Right lobe of liver (tissue), 6 donors: ENCODE data around the gene NTM. TPM values are rescaled to one million over a fixed set of nuclear protein-coding genes. Genes with fewer than 3 reads are reported as not detected.

Experiments used
- ATAC-seq, 4 donors: fragments of 200-7000 bp; cut with Tn5 transposase; one replicate each; pipeline ENCODE4 v1.9.1; 2020; ENCODE audit warnings: mild to moderate bottlenecking in 4 of 4, moderate library complexity in 4 of 4
- DNase-seq, 3 donors: peaks; one replicate each; pipeline ENCODE4 v3.0.0-alpha.2; 2020
- H3K27ac ChIP-seq, 3 donors: fragments of 200-600 bp; one replicate each; pipeline ENCODE4 v1.8.0; 2022
- H3K27me3 ChIP-seq, 2 donors: fragments of 200-600 bp; one replicate each; pipeline ENCODE4 v1.8.0; 2022
- H3K36me3 ChIP-seq, 4 donors: fragments of 200-600 bp; sonication (generic) in 1 of 4; one replicate each; pipeline versions ENCODE4 v1.5.1 to v1.8.0; 2017 to 2022; ENCODE audit warnings: control low read depth in 1 of 4
- H3K4me1 ChIP-seq, 4 donors: fragments of 200-600 bp; sonication (generic) in 1 of 4; one replicate each; pipeline versions ENCODE4 v1.5.1 to v1.8.0; 2017 to 2022; ENCODE audit warnings: control low read depth in 1 of 4
- H3K4me3 ChIP-seq, 3 donors: fragments of 200-600 bp; one replicate each; pipeline ENCODE4 v1.8.0; 2022
- H3K9me3 ChIP-seq, 4 donors: fragments of 200-600 bp; sonication (generic) in 1 of 4; one replicate each; pipeline versions ENCODE4 v1.5.1 to v1.8.0; 2017 to 2022; ENCODE audit warnings: control low read depth in 1 of 4
- POLR2A ChIP-seq: fragments of 450-650 bp; IDR thresholded peaks from one replicate; pipeline ENCODE4 v1.6.1; 2017; ENCODE audit warnings: antibody characterized with exemption, mild to moderate bottlenecking
- WGBS: methylation state at CpG from one replicate; pipeline ENCODE4 v1.1.6; 2018; ENCODE audit warnings: low coverage, low lambda C conversion rate; ENCODE audit not compliant: insufficient coverage; ENCODE audit errors: missing lambda C conversion rate; 5-methylcytosine and 5-hydroxymethylcytosine counted together
- intact Hi-C, 2 donors: fragments of 100-400 bp; cut with DNase I; formaldehyde crosslinking; loops; one replicate each; pipeline versions ENCODE4 v1.11.2 to v1.14.1; 2022
- total RNA-seq, 6 experiments: library from RNA; depleted of rRNA in 2 of 6; stranded (reverse); fragments of >200 nt in 2 of 6; fragmentation: NEBNext Ultra II Directional in 3 of 6; extraction: Animal tissue kit (Norgen Biotek cat#: 25700) in 3 of 6; gene quantifications; one replicate each; pipeline versions ENCODE4 v1.1.0 to v1.2.4, GENCODE V29; 2016 to 2023
- TF ChIP-seq, protein P1 (sequence below), 4 donors: fragments of 200-600 bp in 3 of 4; fragments of 450-650 bp in 1 of 4; IDR thresholded peaks; one replicate each; pipeline versions ENCODE4 v1.5.1 to v1.8.0; 2016 to 2022; ENCODE audit warnings: antibody characterized with exemption in 4 of 4, mild to moderate bottlenecking in 2 of 4
- donor health status: DM: no; HTN: yes; CAD: no.
- donor health status: DM: no; HTN: no; CAD: no.
- donor health status: DM: no; HTN: no; CAD: no.
- donor health status: DM: no; HTN: yes; CAD: no.
- donor health status: DM: no; HTN: yes; CAD: no.

NTM gene
- total RNA-seq, 6 experiments from 2014 or later, result 0.35 TPM; not detected in 5

DNA sequence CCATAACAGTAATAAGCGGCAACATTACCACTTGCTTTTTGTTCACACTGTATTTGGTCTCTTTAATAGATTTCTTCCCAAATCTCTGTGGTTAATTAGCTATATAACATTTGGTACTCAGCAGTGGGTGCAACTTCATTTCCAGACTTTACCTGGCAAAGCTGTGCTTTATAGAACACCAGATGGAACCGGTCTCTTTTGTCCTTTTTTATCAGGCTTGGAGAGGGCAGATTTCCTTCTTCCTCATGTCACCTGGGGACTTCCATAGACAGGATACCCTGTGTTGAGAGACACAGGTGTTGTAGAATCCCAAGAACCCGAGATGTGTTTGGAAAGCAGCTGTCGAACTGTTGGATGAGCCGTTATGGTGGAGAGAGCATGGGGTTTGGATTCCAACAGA lies 393.7 kb downstream of the NTM start:
- H3K9me3 ChIP-seq, result no peaks in the 10 kb centered on the region
- WGBS, result 58% methylated on average over 5 of the region's 5 CpGs
- H3K4me3 ChIP-seq, result no peak overlapping the region
- DNase-seq (no peak), ATAC-seq (no peak)
- H3K4me1 ChIP-seq, result no peaks in the 10 kb centered on the region
- no peaks in the 10 kb centered on the region for H3K36me3 ChIP-seq
- H3K27me3 ChIP-seq, result no peaks in the 10 kb centered on the region
- intact Hi-C loops, result no loop called here
- TF ChIP-seq, protein P1, sequence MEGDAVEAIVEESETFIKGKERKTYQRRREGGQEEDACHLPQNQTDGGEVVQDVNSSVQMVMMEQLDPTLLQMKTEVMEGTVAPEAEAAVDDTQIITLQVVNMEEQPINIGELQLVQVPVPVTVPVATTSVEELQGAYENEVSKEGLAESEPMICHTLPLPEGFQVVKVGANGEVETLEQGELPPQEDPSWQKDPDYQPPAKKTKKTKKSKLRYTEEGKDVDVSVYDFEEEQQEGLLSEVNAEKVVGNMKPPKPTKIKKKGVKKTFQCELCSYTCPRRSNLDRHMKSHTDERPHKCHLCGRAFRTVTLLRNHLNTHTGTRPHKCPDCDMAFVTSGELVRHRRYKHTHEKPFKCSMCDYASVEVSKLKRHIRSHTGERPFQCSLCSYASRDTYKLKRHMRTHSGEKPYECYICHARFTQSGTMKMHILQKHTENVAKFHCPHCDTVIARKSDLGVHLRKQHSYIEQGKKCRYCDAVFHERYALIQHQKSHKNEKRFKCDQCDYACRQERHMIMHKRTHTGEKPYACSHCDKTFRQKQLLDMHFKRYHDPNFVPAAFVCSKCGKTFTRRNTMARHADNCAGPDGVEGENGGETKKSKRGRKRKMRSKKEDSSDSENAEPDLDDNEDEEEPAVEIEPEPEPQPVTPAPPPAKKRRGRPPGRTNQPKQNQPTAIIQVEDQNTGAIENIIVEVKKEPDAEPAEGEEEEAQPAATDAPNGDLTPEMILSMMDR (IDR thresholded peaks at IDR 0.05), result no peak
- no peak for TF ChIP-seq POLR2A
- H3K27ac ChIP-seq, result no peak overlapping the region

DNA sequence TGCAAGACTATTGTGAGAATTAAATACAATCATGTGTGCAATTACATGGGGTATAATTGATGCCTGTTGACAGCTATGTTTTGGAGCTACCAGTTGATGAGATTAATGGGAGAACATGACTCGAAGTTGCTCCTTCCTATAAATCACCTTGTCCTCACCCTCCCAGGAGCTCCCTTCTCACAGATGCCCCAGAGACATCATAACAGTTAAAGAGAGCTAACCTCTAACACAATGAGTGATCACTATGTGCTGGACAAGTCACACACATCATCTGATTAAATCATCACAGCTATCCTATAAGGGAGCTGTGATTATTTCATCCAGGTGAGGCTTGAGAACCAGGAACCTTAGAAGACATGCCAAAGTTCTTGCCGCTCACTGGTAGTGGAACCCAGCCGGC lies 394.2 kb downstream of the NTM start:
- no peak for DNase-seq
- no peak for ATAC-seq
- WGBS, result 50% methylated on average over 1 of the region's 3 CpGs
- no peak overlapping the region for H3K27ac ChIP-seq
- no peaks in the 10 kb centered on the region for H3K9me3 ChIP-seq
- TF ChIP-seq POLR2A, result no peak
- TF ChIP-seq, protein P1 (IDR thresholded peaks at IDR 0.05), result no peak
- H3K36me3 ChIP-seq, result no peaks in the 10 kb centered on the region
- no peaks in the 10 kb centered on the region for H3K27me3 ChIP-seq
- H3K4me1 ChIP-seq, result no peaks in the 10 kb centered on the region
- no peak overlapping the region for H3K4me3 ChIP-seq
- intact Hi-C loops, result no loop called here

DNA sequence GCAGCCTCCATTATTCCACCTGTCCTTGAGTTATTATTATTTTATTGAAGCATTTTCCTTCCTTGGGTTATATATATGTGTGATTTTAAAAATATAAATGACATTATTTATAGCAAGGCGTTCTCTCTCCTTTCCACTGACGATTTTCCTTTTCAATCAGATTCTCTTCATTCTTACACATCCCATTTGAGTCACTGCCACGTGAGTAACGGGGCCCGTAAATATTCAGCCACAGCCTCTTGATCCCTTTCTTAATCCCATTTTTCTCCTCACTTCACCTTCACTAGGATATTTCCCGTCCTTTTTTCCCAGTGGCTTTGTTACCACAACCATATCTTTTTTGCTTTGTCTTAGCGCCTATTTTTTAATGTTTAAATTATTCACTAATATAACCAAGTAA lies 396.2 kb downstream of the NTM start:
- intact Hi-C loops, result no loop called here
- H3K4me1 ChIP-seq, result no peaks in the 10 kb centered on the region
- TF ChIP-seq, protein P1 (IDR thresholded peaks at IDR 0.05), result no peak
- TF ChIP-seq POLR2A, result no peak
- H3K9me3 ChIP-seq, result no peaks in the 10 kb centered on the region
- no peak for ATAC-seq
- 51% methylated on average over 7 of the region's 7 CpGs for WGBS
- no peak overlapping the region for H3K27ac ChIP-seq
- H3K36me3 ChIP-seq, result no peaks in the 10 kb centered on the region
- no peak overlapping the region for H3K4me3 ChIP-seq
- no peaks in the 10 kb centered on the region for H3K27me3 ChIP-seq
- no peak for DNase-seq

DNA sequence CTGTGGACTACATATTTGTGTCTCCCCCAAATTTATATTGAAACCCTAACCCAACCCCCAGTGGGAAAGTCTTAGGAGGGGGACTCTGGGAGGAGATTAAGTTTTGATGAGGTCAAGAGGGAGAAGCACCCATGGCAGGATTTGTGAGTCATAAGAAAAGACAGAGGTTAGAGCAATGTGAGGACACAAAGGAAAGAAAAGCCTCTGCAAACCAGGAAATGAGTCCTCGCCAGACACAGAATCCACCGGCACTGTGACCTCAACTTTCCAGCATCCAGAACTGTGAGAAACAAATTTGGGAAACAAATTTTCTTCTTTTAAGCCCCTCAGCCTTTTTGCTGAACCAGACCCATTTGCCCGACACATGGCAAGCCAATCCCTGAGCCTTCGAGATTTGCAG lies 397.0 kb downstream of the NTM start:
- Histone ChIP-seq H3K4me3 (no peak overlapping the region), H3K4me1 (no peaks in the 10 kb centered on the region), H3K36me3 (no peaks in the 10 kb centered on the region), H3K27ac (no peak overlapping the region), H3K9me3 (no peaks in the 10 kb centered on the region), H3K27me3 (no peaks in the 10 kb centered on the region)
- DNase-seq, result no peak
- intact Hi-C loops, result no loop called here
- WGBS, result 40% methylated on average over 3 of the region's 4 CpGs
- no peak for ATAC-seq
- TF ChIP-seq POLR2A, result no peak
- TF ChIP-seq, protein P1 (IDR thresholded peaks at IDR 0.05), result no peak

DNA sequence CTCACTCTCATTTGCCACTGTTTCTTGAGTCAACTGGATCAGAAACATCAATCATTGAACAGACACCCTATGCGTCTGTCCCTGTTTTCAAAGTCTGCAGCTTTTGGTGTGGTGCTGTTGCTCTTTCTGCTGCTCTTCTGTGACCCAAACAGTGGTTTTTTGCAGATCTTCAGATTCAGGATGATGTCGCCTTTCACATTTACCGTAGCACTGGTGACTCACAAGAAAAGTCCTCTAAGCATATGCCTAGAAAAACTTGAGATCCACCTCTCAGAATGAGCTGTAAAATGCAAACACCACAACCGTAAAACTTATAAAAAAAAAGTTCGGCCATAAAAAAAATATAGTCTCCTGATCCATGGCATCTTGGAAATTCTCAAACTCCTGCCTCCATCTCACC lies 400.4 kb downstream of the NTM start:
- 54% methylated on average over 5 of the region's 5 CpGs for WGBS
- DNase-seq (no peak), ATAC-seq (no peak)
- H3K27ac ChIP-seq, result no peak overlapping the region
- no peaks in the 10 kb centered on the region for H3K36me3 ChIP-seq
- H3K27me3 ChIP-seq, result no peaks in the 10 kb centered on the region
- no peaks in the 10 kb centered on the region for H3K9me3 ChIP-seq
- no peak overlapping the region for H3K4me3 ChIP-seq
- TF ChIP-seq, protein P1 (IDR thresholded peaks at IDR 0.05), result no peak
- no peak for TF ChIP-seq POLR2A
- H3K4me1 ChIP-seq, result no peaks in the 10 kb centered on the region
- intact Hi-C loops, result no loop called here
